H1 (cell line): ENCODE measurements around the gene CTIF. TPM values are rescaled to one million over a fixed set of nuclear protein-coding genes. Genes with fewer than 3 reads are reported as not detected.

Source experiments
- CTCF ChIA-PET: fragments of 300-600 bp; sonication (Branson Sonifier 250); formaldehyde crosslinking; loops from one replicate; lab custom pipeline; 2021; ENCODE audit not compliant: partially characterized antibody; lab: Charles Lee
- POLR2A ChIA-PET: fragments of 300-600 bp; sonication (Branson Sonifier 250); formaldehyde crosslinking; loops from one replicate; lab custom pipeline; 2021; ENCODE audit warnings: inconsistent platforms; ENCODE audit not compliant: partially characterized antibody; lab: Charles Lee
- DNase-seq, 2 experiments: peaks; one replicate each; pipeline versions ENCODE4 v3.0.0 to v3.0.0-alpha.2; 2010 to 2022; ENCODE audit warnings: low spot score in 2 of 2, low read depth in 1 of 2, mixed read lengths in 1 of 2
- FAIRE-seq: peaks from 2 replicates; lab custom pipeline; 2011; peaks lifted over from hg19 to GRCh38; lab: Jason Lieb, UNC
- H2AFZ ChIP-seq: 2 replicates; pipeline ENCODE4 v1.8.1; 2012; ENCODE audit warnings: low read length, inconsistent platforms
- H2AK5ac ChIP-seq: 2 replicates; pipeline ENCODE4 v1.6.1; 2013; ENCODE audit warnings: low read depth, low read length
- H2BK120ac ChIP-seq: replicated peaks from 2 replicates; pipeline ENCODE3; 2013; ENCODE audit warnings: low read depth, low read length, inconsistent platforms
- H2BK12ac ChIP-seq: 2 replicates; pipeline ENCODE4 v1.6.1; 2013; ENCODE audit warnings: low read depth, low read length
- H2BK15ac ChIP-seq: 2 replicates; pipeline ENCODE4 v1.6.1; 2013; ENCODE audit warnings: low read length
- H2BK20ac ChIP-seq: 2 replicates; pipeline ENCODE4 v1.6.1; 2013; ENCODE audit warnings: low read length
- H2BK5ac ChIP-seq: 2 replicates; pipeline ENCODE4 v1.6.1; 2013; ENCODE audit warnings: low read depth, low read length
- H3K14ac ChIP-seq: 2 replicates; pipeline ENCODE4 v1.6.1; 2013; ENCODE audit warnings: inconsistent platforms; ENCODE audit not compliant: insufficient read length
- H3K18ac ChIP-seq: 2 replicates; pipeline ENCODE4 v1.6.1; 2013; ENCODE audit warnings: low read length; ENCODE audit errors: extremely low read depth
- H3K23ac ChIP-seq: 2 replicates; pipeline ENCODE4 v1.6.1; 2013; ENCODE audit warnings: inconsistent platforms; ENCODE audit not compliant: insufficient read length
- H3K23me2 ChIP-seq: 2 replicates; pipeline ENCODE4 v1.6.1; 2013; ENCODE audit warnings: low read depth, low read length
- H3K27ac ChIP-seq: 2 replicates; pipeline ENCODE4 v1.6.1; 2011; ENCODE audit warnings: low read depth, low read length, inconsistent platforms
- H3K27me3 ChIP-seq, 4 experiments: replicated peaks in 1 of 4; 1 replicate in 1 of 4; 2 replicates in 3 of 4; pipeline versions ENCODE4 v1.6.1 to v1.8.1; 2011 to 2013; ENCODE audit warnings: low read length in 3 of 4, mild to moderate bottlenecking in 3 of 4, inconsistent platforms in 2 of 4, mixed read lengths in 2 of 4, moderate library complexity in 1 of 4; ENCODE audit not compliant: control insufficient read depth in 3 of 4, insufficient read depth in 3 of 4; ENCODE audit errors: extremely low read depth in 1 of 4
- H3K36me3 ChIP-seq, 4 experiments: 2 replicates each; pipeline versions ENCODE4 v1.6.1 to v1.8.1; 2011 to 2013; ENCODE audit warnings: mild to moderate bottlenecking in 4 of 4, low read length in 3 of 4, moderate library complexity in 2 of 4, control low read depth in 1 of 4, inconsistent platforms in 1 of 4; ENCODE audit not compliant: insufficient read depth in 4 of 4, control insufficient read depth in 2 of 4
- H3K4ac ChIP-seq: replicated peaks from 2 replicates; pipeline ENCODE3; 2013; ENCODE audit warnings: low read length, low read depth, mixed read lengths, inconsistent platforms; ENCODE audit not compliant: insufficient read length
- H3K4me1 ChIP-seq, 4 experiments: replicated peaks in 1 of 4; 1 replicate in 1 of 4; 2 replicates in 3 of 4; pipeline versions ENCODE4 v1.6.1 to v1.8.1; 2011 to 2013; ENCODE audit warnings: low read length in 3 of 4, inconsistent platforms in 2 of 4, mixed read lengths in 1 of 4; ENCODE audit not compliant: insufficient read depth in 4 of 4, control insufficient read depth in 3 of 4
- H3K4me2 ChIP-seq, 2 experiments: 2 replicates each; pipeline versions ENCODE4 v1.6.1 to v1.8.1; 2011 to 2013; ENCODE audit warnings: low read depth in 2 of 2, low read length in 2 of 2, control low read depth in 1 of 2, inconsistent platforms in 1 of 2, mild to moderate bottlenecking in 1 of 2; ENCODE audit not compliant: insufficient read depth in 1 of 2
- H3K4me3 ChIP-seq, 4 experiments: fragments of 200-600, 300-600 bp in 1 of 4; sonication (generic), shearing (Covaris generic), sonication (Bioruptor Twin) in 1 of 4; 2 replicates each; pipeline versions ENCODE4 v1.5.1 to v1.8.1; 2011 to 2016; ENCODE audit warnings: low read length in 4 of 4, low read depth in 3 of 4, control low read depth in 2 of 4, inconsistent platforms in 2 of 4, mild to moderate bottlenecking in 2 of 4, mixed read lengths in 1 of 4, moderate library complexity in 1 of 4; ENCODE audit not compliant: insufficient read depth in 2 of 4; ENCODE audit errors: extremely low read depth in 1 of 4
- H3K56ac ChIP-seq: replicated peaks from 2 replicates; pipeline ENCODE3; 2013; ENCODE audit warnings: low read depth, mild to moderate bottlenecking, mixed read lengths, low read length, inconsistent platforms; ENCODE audit not compliant: insufficient read length
- H3K79me1 ChIP-seq: 2 replicates; pipeline ENCODE4 v1.6.1; 2013; ENCODE audit warnings: low read depth, low read length, control low read depth
- H3K79me2 ChIP-seq, 2 experiments: 2 replicates each; pipeline versions ENCODE4 v1.6.1 to v1.8.1; 2012 to 2013; ENCODE audit warnings: low read length in 2 of 2, mild to moderate bottlenecking in 2 of 2, inconsistent platforms in 1 of 2; ENCODE audit not compliant: insufficient read depth in 2 of 2, control insufficient read depth in 1 of 2
- H3K9ac ChIP-seq, 4 experiments: replicated peaks in 1 of 4; 1 replicate in 1 of 4; 2 replicates in 3 of 4; pipeline versions ENCODE4 v1.6.1 to v1.8.1; 2011 to 2013; ENCODE audit warnings: low read depth in 3 of 4, low read length in 3 of 4, control low read depth in 2 of 4, mild to moderate bottlenecking in 2 of 4, moderate library complexity in 2 of 4, inconsistent platforms in 1 of 4; ENCODE audit errors: extremely low read depth in 1 of 4
- H3K9me3 ChIP-seq, 2 experiments: 2 replicates each; pipeline versions ENCODE4 v1.6.1 to v1.8.1; 2012 to 2013; ENCODE audit warnings: mild to moderate bottlenecking in 2 of 2, moderate library complexity in 2 of 2, control low read depth in 1 of 2, inconsistent platforms in 1 of 2, low read depth in 1 of 2, low read length in 1 of 2, mixed read lengths in 1 of 2; ENCODE audit not compliant: insufficient read depth in 2 of 2
- H4K20me1 ChIP-seq, 2 experiments: replicated peaks in 1 of 2; 2 replicates each; pipeline versions ENCODE3 to v1.8.1; 2011 to 2013; ENCODE audit warnings: inconsistent platforms in 2 of 2, low read length in 2 of 2, mild to moderate bottlenecking in 1 of 2; ENCODE audit not compliant: insufficient read depth in 2 of 2, control insufficient read depth in 1 of 2
- H4K5ac ChIP-seq: 2 replicates; pipeline ENCODE4 v1.6.1; 2013; ENCODE audit warnings: low read length, low read depth, mixed read lengths, inconsistent platforms; ENCODE audit not compliant: insufficient read length
- H4K8ac ChIP-seq: 2 replicates; pipeline ENCODE4 v1.8.0; 2013; ENCODE audit warnings: mild to moderate bottlenecking, moderate library complexity, low read length, inconsistent platforms; ENCODE audit not compliant: insufficient read depth; ENCODE audit errors: extremely low read depth
- H4K91ac ChIP-seq: replicated peaks from 2 replicates; pipeline ENCODE3; 2013; ENCODE audit warnings: low read length, mixed read lengths, inconsistent platforms; ENCODE audit not compliant: insufficient read length
- BCL11A ChIP-seq, 2 experiments: IDR thresholded peaks; one replicate each; pipeline ENCODE4 v1.6.1; 2011; ENCODE audit warnings: low read depth in 2 of 2, low read length in 2 of 2, mild to moderate bottlenecking in 2 of 2
- CBX5 ChIP-seq: fragments of 300-800, 300-1000 bp; sonication (generic); IDR thresholded peaks from 2 replicates; pipeline ENCODE4 v1.7.1; 2016; ENCODE audit warnings: antibody characterized with exemption, low read length, low read depth
- CHD2 ChIP-seq: IDR thresholded peaks from 2 replicates; pipeline ENCODE4 v1.6.1; 2012; ENCODE audit warnings: low read length, improper control_type of control experiment
- CTBP2 ChIP-seq: IDR thresholded peaks from 2 replicates; pipeline ENCODE4 v1.7.0; 2011; ENCODE audit warnings: borderline replicate concordance, mild to moderate bottlenecking, moderate library complexity, mixed read lengths, low read length; ENCODE audit not compliant: insufficient read depth, insufficient read length
- EP300 ChIP-seq, 2 experiments: IDR thresholded peaks; 1 replicate in 1 of 2; 2 replicates in 1 of 2; pipeline ENCODE4 v1.6.1; 2011 to 2012; ENCODE audit warnings: low read depth in 2 of 2, low read length in 2 of 2, mild to moderate bottlenecking in 2 of 2, borderline replicate concordance in 1 of 2, inconsistent platforms in 1 of 2, moderate library complexity in 1 of 2
- GABPA ChIP-seq: IDR thresholded peaks from 2 replicates; pipeline ENCODE4 v1.6.1; 2011; ENCODE audit warnings: mild to moderate bottlenecking, low read length, moderate library complexity, borderline replicate concordance; ENCODE audit not compliant: insufficient read depth
- JUN ChIP-seq: IDR thresholded peaks from 2 replicates; pipeline ENCODE4 v1.6.1; 2011; ENCODE audit warnings: low read depth, mild to moderate bottlenecking, improper control_type of control experiment, low read length
- NANOG ChIP-seq: IDR thresholded peaks from 2 replicates; pipeline ENCODE4 v1.6.1; 2011; ENCODE audit warnings: low read length, low read depth, mild to moderate bottlenecking, inconsistent platforms; ENCODE audit not compliant: insufficient read depth, poor library complexity, severe bottlenecking
- POU5F1 ChIP-seq: IDR thresholded peaks from 2 replicates; pipeline ENCODE4 v1.6.1; 2011; ENCODE audit warnings: low read depth, mild to moderate bottlenecking, low read length, moderate library complexity
- SIN3A ChIP-seq, 2 experiments: IDR thresholded peaks in 1 of 2; conservative IDR thresholded peaks in 1 of 2; 2 replicates each; pipeline ENCODE4 v1.6.1; 2011 to 2012; ENCODE audit warnings: low read length in 2 of 2, improper control_type of control experiment in 1 of 2, low read depth in 1 of 2, mild to moderate bottlenecking in 1 of 2
- SP1 ChIP-seq: IDR thresholded peaks from 2 replicates; pipeline ENCODE4 v1.6.1; 2011; ENCODE audit warnings: low read depth, low read length
- TAF1 ChIP-seq: IDR thresholded peaks from 2 replicates; pipeline ENCODE4 v1.6.1; 2011; ENCODE audit warnings: mild to moderate bottlenecking, low read depth, low read length
- TEAD4 ChIP-seq: IDR thresholded peaks from 2 replicates; pipeline ENCODE4 v1.6.1; 2012; ENCODE audit warnings: low read depth, low read length, inconsistent platforms, mixed read lengths
- WGBS, 2 experiments: shearing (Covaris generic) in 1 of 2; methylation state at CpG; one replicate each; pipeline versions ENCODE4 v1.1.6 to v1.1.7; 2013 to 2015; ENCODE audit warnings: low lambda C conversion rate in 2 of 2, mixed read lengths in 2 of 2, inconsistent platforms in 1 of 2, low coverage in 1 of 2, missing lambda C conversion rate in 1 of 2; ENCODE audit not compliant: insufficient replicate concordance in 2 of 2, insufficient coverage in 1 of 2, insufficient read length in 1 of 2; ENCODE audit errors: extremely low coverage in 1 of 2, missing lambda C conversion rate in 1 of 2; 5-methylcytosine and 5-hydroxymethylcytosine counted together
- polyA plus RNA-seq, 7 experiments: library from polyadenylated mRNA; depleted of rRNA in 3 of 7; stranded (reverse) in 5 of 7; unstranded in 2 of 7; fragments of >200 nt in 5 of 7; fragments of 200-250 nt in 2 of 7; gene quantifications; 1 replicate in 5 of 7; 2 replicates in 1 of 7; 4 replicates in 1 of 7; pipeline versions ENCODE4 v1.2.1 to v1.2.3, GENCODE V29; 2011 to 2013; ENCODE audit warnings: missing spikeins in 2 of 7, mixed read lengths in 2 of 7
- total RNA-seq: library from RNA; stranded (reverse); fragmentation: NEBNext Ultra II Directional; extraction: Animal tissue kit (Norgen Biotek cat#: 25700); gene quantifications from 2 replicates; pipeline ENCODE4 v1.2.1, GENCODE V29; 2021
- TF ChIP-seq, protein P1 (sequence below): IDR thresholded peaks from 2 replicates; pipeline ENCODE4 v1.6.1; 2012; ENCODE audit warnings: inconsistent platforms

The CTIF gene
- total and polyA plus RNA-seq, 2 of the 8 experiments (the other 6 are each of a cell fraction or from before 2014, with no cell fraction given): 9.0 to 17.8 TPM

DNA sequence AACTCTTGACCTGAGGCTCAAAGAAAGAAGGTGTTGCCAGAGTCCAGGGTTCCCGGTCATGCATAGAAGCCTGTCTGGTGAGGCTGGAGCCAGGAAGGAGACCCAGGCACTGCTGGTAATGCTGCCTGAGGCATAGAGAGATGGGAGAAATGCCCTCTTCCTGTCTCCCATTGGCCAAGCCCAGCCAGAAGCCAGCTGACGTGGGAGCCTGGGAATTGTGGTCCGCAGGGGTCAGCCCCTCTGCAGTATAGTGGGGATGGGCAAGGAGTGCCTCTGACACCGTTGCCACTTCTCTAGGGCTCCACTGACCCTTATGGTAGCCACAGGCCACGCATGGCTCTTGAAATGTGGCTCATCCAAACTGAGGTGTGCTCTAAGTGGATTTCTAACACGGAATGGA lies 95.7 kb downstream of the CTIF start:
- H4K5ac ChIP-seq: no peak overlapping the region
- no peaks in the 10 kb centered on the region for H3K36me3 ChIP-seq
- no peak overlapping the region for H3K4me3 ChIP-seq
- no peak overlapping the region for H3K14ac ChIP-seq
- no peak overlapping the region for H2AK5ac ChIP-seq
- H3K9me3 ChIP-seq: no peaks in the 10 kb centered on the region
- POLR2A ChIA-PET: no interaction called here
- H2BK5ac ChIP-seq: no peak overlapping the region
- H3K79me1 ChIP-seq: no peaks in the 10 kb centered on the region; the same call in 1 of the 2 replicates
- H3K27me3 ChIP-seq: no peaks in the 10 kb centered on the region; a peak in 1 of 7 replicates
- H3K4me1 ChIP-seq: peaks cover 3 to 10% (median 8%) of the 10 kb centered on the region in 4 experiments; a peak in 5 of 7 replicates
- H3K9ac ChIP-seq: no peak overlapping the region
- H2AFZ ChIP-seq: no peak overlapping the region
- CTCF ChIA-PET: interaction anchor here (1.2 to 7.2 kb wide), 4 partner anchors 8 to 28 kb away, joined by 3 to 72 read pairs (median 5); no protein-coding TSS in a partner anchor
- H3K56ac ChIP-seq: no peak overlapping the region
- no peak overlapping the region for H3K18ac ChIP-seq
- no peak overlapping the region; the same call in 1 of the 2 replicates for H3K27ac ChIP-seq
- H2BK120ac ChIP-seq: no peak overlapping the region
- 88% methylated on average over 6 of the region's 6 CpGs; no CpG with 5 or more reads in 1 of the 2 experiments for WGBS, 2 experiments
- H3K23ac ChIP-seq: no peak overlapping the region
- no peak for DNase-seq
- no peak overlapping the region for H2BK20ac ChIP-seq
- H3K23me2 ChIP-seq: no peaks in the 10 kb centered on the region
- H4K91ac ChIP-seq: no peak overlapping the region
- no peak for FAIRE-seq
- peaks cover 0 to 3% of the 10 kb centered on the region in 2 experiments for H4K20me1 ChIP-seq
- H3K79me2 ChIP-seq: no peaks in the 10 kb centered on the region
- TF ChIP-seq, protein P1, sequence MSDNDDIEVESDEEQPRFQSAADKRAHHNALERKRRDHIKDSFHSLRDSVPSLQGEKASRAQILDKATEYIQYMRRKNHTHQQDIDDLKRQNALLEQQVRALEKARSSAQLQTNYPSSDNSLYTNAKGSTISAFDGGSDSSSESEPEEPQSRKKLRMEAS: no peak
- TF ChIP-seq SIN3A (conservative IDR thresholded peaks at IDR 0.05 in 1 of 2, IDR thresholded peaks at IDR 0.05 in 1 of 2; ENCODE audit: low read depth in 1 of 2, low read length in 2 of 2): no peak
- no peak for TF ChIP-seq CBX5
- TF ChIP-seq POU5F1: no peak
- no peak for TF ChIP-seq GABPA
- TF ChIP-seq NANOG: no peak
- no peak for TF ChIP-seq JUN
- TF ChIP-seq EP300 (IDR thresholded peaks at IDR 0.05; ENCODE audit: borderline replicate concordance in 1 of 2, low read depth in 2 of 2, low read length in 2 of 2): no peak
- no peak for TF ChIP-seq TAF1
- TF ChIP-seq SP1: no peak
- TF ChIP-seq CTBP2: no peak
- no peak for TF ChIP-seq CHD2
- no peak for TF ChIP-seq BCL11A (IDR thresholded peaks at IDR 0.05; ENCODE audit: low read depth in 2 of 2, low read length in 2 of 2)
- no peak for TF ChIP-seq TEAD4
- H2BK12ac ChIP-seq: no peak overlapping the region
- no peak overlapping the region for H4K8ac ChIP-seq
- H3K4ac ChIP-seq: no peak overlapping the region
- no peak overlapping the region for H3K4me2 ChIP-seq
- no peak overlapping the region for H2BK15ac ChIP-seq
